HG02623 (cell line): ENCODE data around the gene EP400.
"Not testable (repeated sequence)": the region's sequence is repeated elsewhere in the genome, so short reads cannot be mapped to it uniquely, and the experiment has no call there.

ENCODE experiments used
- ATAC-seq: cut with Tn5 transposase; IDR thresholded peaks from one replicate; pipeline ENCODE4 v1.9.1; 2021; ENCODE audit warnings: moderate library complexity; ENCODE audit not compliant: unreplicated experiment

The EP400 gene

DNA sequence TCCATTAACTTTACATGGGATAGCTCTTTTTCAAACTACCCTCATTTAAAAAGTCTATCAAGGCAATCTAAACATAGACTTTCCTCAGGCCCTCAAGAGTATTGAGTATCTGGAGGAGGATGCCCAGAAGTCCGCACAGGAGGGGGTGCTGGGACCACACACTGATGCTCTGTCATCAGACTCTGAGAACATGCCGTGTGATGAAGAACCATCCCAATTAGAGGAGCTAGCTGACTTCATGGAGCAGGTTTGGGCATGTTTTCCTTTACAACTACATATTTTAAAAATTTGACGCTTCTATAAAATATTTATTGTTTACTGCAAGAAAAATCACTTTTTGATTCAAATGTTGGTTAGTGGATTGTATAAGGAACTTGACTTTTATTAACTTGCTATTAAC, 93.5 kb downstream of the EP400 start:
- no peak for ATAC-seq

DNA sequence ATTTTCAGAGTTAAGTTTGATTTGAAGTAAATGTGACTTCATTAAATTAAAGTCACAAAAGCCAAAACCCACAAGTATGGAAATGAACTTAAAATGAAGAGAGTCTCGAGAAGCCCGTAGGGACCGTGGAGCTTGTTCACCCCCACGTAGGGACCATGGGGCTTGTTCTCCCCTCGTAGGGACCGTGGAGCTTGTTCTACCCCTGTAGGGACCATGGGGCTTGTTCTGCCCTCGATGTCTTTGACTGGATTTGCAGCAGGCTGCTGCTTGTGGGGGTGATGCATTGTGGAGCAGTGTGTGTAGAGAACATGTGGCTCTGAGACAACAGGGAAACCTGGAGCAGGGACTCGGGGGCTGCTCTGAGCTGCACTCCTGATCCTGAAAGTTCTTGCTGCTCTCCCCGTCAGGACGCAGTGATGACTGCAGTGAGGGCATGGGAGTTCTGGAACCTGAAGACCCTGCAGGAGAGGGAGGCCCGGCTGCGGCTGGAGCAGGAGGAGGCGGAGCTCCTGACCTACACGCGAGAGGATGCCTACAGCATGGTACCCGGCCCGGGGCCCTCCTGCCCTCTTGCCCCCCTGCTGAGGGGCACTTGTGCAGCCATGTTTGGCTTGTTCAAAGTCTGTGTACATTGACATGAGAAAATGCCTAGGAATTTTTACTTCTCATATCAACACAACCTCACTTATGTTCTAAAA, 94.2 kb downstream of the EP400 start:
- no peak for ATAC-seq

DNA sequence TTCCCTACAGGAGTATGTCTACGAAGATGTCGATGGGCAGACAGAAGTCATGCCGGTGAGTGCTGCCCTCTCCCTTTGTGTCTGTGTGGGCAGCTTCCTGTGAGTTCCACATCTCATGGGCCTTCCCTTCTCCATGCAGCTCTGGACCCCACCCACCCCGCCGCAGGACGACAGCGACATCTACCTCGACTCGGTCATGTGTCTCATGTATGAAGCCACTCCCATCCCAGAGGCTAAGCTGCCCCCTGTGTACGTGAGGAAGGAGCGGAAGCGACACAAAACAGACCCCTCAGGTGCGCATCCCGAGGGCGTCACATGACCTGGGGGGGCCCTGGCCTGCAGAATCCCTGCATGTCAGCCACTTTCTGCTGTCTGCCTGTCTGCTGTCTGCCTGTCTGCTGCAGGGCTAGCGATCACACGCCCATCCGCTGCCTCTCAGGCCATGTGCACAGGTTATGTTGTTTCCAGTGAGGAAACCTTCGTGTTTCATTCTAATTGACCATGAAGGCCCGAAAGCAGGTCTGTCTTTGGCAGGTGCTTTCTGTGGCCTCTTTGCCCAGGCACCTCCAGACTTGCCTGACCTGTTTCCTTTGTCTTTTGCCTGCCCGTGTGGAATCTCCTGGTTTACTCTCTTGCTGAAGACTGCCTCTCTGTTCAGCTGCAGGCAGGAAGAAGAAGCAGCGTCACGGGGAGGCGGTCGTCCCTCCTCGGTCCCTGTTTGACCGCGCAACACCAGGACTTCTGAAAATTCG, 95.1 kb downstream of the EP400 start:
- ATAC-seq, result no peak

DNA sequence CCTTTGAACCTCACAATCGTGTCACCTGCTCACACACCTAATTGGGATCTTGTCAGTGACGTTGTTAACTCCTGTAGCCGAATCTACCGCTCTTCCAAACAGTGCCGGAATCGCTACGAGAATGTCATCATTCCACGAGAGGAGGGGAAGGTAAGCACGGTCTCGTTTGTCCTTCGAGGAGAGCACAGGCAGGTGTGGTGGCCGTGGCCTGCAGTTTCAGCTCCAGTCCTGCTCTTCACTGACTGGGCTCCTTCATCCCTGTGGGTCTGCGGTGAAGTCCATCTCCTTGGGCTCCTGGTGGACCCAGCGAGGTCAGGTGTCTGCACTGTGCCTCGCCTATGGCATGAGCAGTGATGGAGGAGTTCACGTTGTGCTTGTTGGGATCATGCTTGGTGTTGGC, 96.0 kb downstream of the EP400 start:
- no peak for ATAC-seq

DNA sequence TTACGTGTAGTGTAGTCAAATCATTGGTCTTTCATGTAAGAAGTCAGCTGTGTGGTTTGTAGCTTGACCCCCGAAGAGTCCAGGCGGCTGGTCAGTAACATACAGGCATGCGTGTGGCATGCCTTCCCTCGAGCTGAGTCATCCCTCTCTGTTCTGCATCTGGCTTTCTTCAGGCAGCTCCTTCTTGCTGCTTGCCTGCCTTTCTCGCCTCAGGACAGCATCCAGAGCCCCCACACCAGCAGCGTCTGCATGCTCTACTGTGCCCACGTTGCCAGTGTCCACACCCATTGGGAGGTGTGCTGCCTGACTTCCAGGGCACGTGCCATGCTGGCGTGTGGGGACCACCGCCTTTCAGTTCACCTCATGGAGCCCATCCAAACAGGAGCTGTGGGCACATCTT, 96.8 kb downstream of the EP400 start:
- ATAC-seq, result no peak

DNA sequence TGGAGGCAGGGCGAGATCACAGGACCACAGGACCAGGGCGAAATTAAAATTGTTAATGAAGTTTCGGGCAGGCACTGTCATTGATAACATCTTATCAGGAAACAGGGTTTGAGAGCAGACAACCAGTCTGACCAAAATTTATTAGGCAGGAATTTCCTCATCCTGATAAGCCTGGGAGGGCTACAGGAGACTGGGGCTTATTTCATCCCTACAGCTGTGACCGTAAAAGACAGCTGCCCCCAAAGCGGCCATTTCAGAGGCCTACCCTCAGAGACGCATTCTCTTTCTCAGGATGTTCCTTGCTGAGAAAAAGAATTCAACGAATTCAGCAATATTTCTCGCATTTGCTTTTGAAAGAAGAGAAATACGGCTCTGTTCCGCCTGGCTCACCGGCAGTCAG, 97.9 kb downstream of the EP400 start:
- not testable (repeated sequence) for ATAC-seq

DNA sequence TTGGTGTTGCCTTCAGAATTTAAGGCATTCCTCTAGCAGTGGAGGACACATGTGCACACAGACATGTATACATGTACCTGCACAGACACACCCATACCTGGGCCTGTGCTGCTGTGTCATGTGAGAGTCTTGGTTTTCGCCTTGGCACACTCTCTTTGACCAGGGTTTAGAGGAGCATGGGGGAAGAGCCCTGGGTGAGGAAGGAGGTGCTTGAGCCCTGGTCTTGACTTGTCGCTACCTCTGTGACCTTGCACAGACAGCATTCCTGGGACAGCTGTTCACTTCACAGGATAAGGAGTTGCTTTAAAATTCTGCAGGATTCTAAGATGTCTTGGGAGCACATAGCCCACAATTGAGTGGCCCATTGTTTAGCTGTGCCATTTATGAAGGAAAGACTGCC, 99.7 kb downstream of the EP400 start:
- ATAC-seq, result no peak

DNA sequence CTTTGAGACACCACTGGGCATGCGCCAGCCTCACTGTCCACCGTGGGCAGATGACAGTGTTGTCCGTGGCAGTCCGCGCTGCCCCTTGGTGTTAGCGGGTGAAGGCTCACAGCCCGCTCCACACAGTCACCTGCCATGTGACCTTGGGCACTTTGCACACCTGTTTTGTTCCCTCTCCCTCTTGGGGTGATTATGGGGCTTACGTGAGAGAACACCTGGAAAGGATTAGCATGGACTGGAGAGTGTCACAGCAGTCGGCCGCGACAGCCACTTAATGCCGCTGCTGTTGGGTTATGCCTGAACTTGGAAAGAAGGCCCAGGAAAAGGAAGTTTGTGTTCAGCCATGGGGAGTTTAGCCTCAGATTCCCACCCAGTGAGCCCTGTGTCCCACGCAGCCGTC, 100.1 kb downstream of the EP400 start:
- no peak for ATAC-seq

DNA sequence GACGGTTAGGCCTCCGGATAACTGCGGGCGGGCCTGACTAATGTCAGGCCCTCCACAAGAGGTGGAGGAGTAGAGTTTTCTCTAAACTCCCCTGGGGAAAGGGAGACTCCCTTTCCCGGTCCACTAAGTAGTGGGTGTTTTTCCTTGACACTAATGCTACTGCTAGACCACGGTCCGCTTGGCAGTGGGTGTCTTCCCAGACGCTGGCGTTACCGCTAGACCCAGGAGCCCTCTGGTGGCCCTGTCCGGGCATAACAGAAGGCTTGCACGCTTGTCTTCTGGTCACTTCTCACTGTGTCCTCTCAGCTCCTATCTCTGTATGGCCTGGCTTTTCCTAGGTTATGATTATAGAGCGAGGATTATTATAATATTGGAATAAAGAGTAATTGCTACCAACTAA, 102.0 kb downstream of the EP400 start:
- not testable (repeated sequence) for ATAC-seq

DNA sequence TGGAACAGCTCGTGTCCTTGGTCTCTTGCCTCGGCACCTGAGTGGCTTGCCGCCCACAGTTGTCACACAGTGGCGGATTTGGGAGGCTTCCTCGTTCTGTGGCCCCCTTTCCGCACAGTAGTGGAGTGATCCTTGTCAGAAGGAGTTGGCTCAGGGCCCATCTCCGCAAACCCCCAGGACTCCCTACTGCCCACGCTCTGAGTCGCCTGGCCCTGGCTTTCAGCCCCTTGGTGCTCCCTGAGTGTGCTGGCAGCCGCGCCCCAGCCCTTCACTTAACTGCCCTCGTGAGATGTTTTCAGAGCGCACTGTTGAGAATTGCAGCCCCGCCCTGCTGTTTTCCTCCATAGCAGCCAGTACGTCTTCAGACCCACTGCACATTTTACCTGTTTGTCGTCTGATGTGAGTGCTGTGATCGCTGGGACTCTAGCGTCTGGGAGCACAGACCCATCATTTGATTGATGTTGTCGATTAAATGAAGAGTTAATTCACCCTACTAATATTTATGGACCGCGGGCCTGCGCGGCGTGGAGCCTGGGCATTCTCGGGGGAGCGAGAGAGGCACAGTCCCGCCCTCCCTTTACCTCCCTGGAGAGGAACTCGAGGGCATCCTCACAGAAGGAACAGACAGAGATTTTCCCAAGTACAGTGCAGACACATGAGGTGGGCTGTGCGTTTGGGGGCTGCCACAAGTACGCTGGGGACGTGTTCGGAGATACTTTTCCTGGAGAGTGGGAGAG, 102.6 kb downstream of the EP400 start:
- no peak for ATAC-seq

DNA sequence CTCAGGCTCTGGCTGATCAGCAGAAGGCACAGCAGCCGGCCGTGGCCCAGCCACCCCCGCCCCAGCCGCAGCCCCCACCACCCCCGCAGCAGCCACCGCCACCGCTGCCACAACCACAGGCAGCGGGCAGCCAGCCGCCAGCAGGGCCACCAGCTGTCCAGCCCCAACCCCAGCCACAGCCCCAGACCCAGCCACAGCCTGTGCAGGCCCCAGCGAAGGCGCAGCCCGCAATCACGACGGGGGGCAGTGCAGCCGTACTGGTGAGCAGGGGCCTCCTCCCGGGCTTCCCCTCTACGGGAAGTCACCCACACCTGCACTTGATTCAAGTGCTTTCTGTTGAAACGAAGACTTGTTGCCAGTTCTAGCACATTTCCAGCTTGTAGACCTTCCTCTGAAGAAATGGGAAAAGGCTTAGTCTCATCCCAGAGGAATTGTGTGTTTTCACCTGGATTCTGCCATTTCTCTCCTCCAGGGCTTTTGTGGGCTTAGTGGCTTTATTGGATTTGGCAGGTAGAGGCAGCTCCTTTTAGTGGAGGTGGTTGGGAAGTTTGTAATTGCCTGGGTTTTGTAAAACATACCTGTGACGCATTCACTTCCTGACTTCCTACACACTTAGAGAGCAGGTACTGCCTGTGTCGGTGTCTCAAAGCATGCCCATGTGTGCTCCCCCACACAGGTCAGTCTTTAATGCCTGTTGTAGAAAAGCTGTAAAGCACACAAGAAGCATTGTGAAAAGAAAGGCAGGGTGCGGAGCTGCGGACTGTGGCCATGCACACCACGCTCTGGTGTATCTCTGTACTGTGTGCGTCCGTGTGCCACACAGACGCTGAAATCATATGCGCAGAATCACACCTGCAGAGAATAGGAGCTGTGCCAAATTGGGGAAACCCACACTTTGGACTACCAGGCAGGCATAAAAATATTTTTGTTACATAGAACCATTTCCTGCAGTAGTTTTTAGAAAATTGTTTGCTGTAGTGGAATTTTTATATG, 103.9 kb downstream of the EP400 start:
- ATAC-seq, result no peak

DNA sequence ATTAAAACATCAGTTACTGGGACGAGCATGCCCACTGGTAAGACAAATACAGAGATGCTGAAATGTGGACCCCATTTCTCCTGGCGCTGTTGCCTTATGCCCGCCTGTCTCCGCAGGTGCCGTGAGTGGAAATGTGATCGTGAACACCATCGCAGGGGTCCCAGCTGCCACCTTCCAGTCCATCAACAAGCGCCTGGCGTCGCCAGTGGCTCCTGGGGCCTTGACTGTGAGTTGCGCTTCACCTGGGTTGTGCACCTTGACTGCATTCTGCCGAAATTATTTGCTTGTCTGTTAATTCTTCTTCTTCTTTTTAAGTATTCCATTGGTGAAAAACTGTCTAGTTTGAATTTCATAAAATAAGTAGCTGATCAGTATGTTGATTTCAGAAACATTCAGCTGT, 105.2 kb downstream of the EP400 start:
- no peak for ATAC-seq

DNA sequence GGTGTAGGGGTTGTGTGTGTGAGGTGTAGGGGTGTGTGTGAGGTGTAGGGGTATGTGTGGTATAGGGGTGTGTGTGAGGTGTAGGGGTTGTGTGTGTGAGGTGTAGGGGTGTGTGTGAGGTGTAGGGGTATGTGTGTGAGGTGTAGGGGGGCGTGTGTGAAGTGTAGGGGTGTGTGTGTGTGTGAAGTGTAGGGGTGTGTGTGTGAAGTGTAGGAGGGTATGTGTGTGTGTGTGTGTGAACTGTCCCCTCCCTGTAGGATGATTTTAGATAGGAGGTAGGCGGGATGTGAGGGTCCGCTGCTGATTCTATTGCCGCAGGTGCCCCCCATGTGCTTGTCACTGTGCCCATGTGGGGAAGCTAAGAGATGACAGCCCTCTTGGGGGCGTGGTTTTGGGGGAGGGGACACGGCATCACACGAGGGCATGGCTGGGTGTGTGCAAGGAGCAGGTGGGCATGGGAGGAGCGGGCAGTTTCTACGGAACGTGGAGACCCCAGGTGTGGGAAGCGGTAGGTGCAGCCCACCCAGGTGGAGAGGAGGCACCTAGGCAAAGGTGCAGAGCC, 105.9 kb downstream of the EP400 start:
- no peak for ATAC-seq

DNA sequence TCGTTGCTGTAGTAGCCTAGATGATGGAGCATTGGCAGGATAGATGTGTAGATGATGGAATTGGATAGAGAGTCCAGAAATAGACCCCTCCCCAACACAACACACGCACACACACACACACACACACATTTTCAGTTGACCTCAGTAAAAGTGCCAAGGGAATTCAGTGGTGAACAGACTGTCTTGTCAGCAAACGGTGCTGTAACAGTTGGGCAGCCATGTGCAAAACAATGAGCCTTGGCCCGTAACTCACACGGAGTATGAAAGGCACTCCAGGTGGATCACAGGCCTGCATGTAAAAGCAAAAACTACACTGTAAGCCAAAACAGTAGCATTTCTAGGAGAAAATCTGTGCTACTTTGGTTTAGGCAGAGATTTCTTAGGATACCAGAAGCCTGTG, 106.6 kb downstream of the EP400 start:
- no peak for ATAC-seq

DNA sequence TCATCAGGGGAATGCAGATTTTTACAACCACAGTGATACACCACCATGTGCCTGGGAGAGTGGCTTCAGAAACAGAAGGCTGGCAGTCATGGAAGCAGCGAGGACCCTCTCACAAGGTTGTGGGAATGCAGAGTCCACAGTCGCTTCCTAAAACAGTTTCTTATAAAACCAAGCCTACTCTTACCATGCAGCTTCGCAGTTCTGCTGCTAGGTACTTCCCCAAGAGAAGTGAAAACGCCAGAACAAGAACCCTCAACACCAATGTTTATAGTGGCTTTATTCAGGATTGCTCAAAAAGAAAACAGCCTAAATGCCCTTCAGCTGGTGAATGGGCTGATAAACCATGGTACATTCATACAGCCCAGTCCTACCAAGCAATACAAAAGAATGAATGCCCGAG, 107.2 kb downstream of the EP400 start:
- ATAC-seq, result no peak

DNA sequence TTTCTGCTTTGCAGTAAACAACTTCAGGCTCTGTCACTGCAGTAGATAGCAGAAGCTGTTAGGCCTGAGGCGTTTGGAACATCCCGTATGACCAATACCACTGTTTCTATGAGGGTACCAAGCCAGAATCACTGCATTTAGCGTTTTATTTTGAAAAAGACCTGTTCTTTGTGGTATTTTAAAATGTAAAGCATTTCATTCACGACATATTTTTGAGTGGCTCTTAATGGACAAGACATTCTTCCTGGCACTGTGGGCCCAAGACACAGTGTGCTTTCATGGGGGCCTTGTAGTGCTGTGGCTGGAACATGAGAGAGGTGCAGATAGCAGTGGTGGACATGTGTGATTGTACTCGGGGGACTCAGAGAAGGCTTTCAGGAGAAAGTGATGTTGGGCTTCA, 107.9 kb downstream of the EP400 start:
- ATAC-seq, result no peak

DNA sequence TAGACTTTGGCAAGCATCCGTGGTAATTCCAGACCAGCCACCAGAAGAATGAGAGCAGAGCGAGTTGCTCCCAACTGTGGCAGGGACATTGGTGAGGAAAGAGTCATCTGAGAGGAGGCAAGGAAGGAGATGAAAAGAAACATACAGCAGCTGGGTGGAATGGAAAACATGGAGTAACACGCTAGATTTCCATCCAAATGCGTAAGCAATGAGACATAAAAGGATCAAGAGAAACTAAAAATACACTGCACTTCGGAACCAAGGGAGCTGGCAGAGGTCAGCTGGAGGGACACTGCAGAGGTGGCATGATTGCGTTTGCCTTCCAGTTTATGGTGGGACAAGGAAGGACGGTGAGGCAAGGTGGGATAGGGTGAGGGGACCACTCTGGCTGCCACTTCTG, 111.5 kb downstream of the EP400 start:
- no peak for ATAC-seq

DNA sequence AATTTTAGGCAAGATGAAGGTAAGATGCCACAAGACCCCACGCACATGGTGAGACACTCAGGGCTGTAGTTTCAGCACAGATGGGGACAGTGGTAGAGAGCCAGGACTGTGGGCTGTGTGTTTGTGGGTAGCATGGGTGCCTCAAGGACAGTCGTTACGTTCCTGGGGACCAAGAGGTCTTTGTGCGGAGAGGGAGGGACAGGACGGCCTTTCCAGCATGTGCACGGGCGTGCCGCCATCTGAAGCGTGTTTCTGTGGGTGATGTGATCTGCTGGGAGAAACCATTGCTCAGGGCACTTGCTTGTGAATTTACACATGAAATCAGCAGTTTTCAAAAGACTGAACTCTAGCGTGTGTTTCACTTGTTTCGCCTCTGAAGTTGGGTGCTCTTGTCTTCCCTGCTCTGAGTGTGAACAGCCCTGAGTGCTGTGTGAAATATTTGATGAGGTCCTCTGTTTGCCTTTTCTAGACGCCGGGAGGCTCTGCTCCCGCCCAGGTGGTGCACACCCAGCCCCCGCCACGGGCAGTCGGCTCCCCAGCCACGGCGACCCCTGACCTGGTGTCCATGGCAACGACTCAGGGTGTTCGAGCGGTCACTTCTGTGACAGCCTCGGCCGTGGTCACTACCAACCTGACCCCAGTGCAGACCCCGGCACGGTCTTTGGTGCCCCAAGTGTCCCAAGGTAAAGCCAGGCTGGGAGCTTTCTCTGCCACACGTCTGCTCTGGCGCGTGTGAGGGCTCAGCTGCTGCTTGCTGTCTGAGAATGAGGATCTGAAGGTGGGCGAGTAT, 112.1 kb downstream of the EP400 start:
- ATAC-seq, result no peak

DNA sequence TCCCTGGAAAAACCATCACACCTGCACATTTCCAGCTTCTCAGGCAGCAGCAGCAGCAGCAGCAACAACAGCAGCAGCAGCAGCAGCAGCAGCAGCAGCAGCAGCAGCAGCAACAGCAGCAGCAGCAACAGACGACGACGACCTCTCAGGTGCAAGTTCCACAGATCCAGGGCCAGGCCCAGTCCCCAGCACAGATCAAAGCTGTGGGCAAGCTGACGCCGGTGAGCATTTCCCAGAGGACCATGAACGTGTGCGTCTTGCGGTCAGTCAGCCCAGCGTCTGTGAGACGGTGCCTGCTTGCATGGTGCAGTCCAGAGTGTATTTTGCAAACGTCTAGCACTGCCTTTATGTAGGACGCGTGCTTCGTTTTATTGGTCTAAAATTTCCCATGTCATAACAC, 112.7 kb downstream of the EP400 start:
- no peak for ATAC-seq

DNA sequence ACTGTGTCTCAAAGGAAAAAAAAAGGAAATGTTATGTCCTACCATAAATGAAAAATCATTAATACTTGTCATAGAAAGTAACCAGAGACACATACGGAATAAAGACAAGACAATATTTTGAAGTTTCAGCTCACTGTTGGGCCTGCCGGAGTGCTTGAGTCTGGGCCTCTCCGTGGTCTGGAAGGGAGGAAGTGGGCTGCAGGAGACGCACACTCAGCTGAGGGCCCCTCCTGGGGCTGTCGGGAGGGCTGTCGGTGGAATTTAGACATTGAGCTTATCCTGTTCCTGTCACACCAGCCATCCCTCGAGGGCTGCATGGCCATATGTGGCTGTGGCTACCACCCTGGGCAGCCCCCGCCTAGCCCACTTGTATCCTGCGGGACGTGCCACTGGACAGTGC, 113.7 kb downstream of the EP400 start:
- no peak for ATAC-seq
